Brain microvascular endothelial cell (primary cell): Measurements from ENCODE around the gene ENHO.

Source experiments
- DNase-seq: peaks from one replicate; pipeline ENCODE4 v3.0.0-alpha.2; 2020
- H3K27ac ChIP-seq: fragments of 250-450 bp; sonication (Bioruptor Pico); 2 replicates; pipeline ENCODE4 v1.5.1; 2020; ENCODE audit warnings: mild to moderate bottlenecking, moderate library complexity
- H3K27me3 ChIP-seq: fragments of 250-450 bp; sonication (Bioruptor Pico); replicated peaks from 2 replicates; pipeline ENCODE4 v1.5.1; 2020; ENCODE audit warnings: mild to moderate bottlenecking
- H3K36me3 ChIP-seq: fragments of 250-450 bp; sonication (Bioruptor Pico); replicated peaks from 2 replicates; pipeline ENCODE4 v1.5.1; 2020; ENCODE audit warnings: mild to moderate bottlenecking
- H3K4me3 ChIP-seq: 2 replicates; pipeline ENCODE4 v1.5.1; 2011; ENCODE audit warnings: low read depth, mild to moderate bottlenecking, control low read depth, low read length, moderate library complexity
- in situ Hi-C: cut with HindIII; loops from 2 replicates; pipeline ENCODE4 v1.10.0; 2017; ENCODE audit warnings: low sequenced_read_pairs, low pct_ligation_motif_present
- TF ChIP-seq, protein P1 (sequence below): IDR thresholded peaks from 2 replicates; pipeline ENCODE4 v1.5.1; 2011; ENCODE audit warnings: low read depth, mild to moderate bottlenecking, moderate library complexity, low read length, control low read depth, inconsistent platforms; ENCODE audit errors: missing control alignments

Gene ENHO

GRCh38 chr9:34551751-34552605 is 29.2 kb upstream of the ENHO start:
- H3K36me3 ChIP-seq = no peaks in the 10 kb centered on the region
- in situ Hi-C loops = no loop called here
- DNase-seq = no peak
- no peak overlapping the region for H3K4me3 ChIP-seq
- H3K27me3 ChIP-seq = peaks cover 18% of the 10 kb centered on the region
- TF ChIP-seq, protein P1, sequence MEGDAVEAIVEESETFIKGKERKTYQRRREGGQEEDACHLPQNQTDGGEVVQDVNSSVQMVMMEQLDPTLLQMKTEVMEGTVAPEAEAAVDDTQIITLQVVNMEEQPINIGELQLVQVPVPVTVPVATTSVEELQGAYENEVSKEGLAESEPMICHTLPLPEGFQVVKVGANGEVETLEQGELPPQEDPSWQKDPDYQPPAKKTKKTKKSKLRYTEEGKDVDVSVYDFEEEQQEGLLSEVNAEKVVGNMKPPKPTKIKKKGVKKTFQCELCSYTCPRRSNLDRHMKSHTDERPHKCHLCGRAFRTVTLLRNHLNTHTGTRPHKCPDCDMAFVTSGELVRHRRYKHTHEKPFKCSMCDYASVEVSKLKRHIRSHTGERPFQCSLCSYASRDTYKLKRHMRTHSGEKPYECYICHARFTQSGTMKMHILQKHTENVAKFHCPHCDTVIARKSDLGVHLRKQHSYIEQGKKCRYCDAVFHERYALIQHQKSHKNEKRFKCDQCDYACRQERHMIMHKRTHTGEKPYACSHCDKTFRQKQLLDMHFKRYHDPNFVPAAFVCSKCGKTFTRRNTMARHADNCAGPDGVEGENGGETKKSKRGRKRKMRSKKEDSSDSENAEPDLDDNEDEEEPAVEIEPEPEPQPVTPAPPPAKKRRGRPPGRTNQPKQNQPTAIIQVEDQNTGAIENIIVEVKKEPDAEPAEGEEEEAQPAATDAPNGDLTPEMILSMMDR = no peak
- H3K27ac ChIP-seq = no peak overlapping the region

- Histone ChIP-seq H3K27ac (no peak overlapping the region), H3K36me3 (no peaks in the 10 kb centered on the region), H3K27me3 (peaks cover 17% of the 10 kb centered on the region), H3K4me3 (no peak overlapping the region)
- TF ChIP-seq, protein P1 = no peak
- DNase-seq = no peak
- in situ Hi-C loops = no loop called here
Observed at GRCh38 chr9:34550681-34551270, 28.0 kb upstream of the ENHO start.

DNA sequence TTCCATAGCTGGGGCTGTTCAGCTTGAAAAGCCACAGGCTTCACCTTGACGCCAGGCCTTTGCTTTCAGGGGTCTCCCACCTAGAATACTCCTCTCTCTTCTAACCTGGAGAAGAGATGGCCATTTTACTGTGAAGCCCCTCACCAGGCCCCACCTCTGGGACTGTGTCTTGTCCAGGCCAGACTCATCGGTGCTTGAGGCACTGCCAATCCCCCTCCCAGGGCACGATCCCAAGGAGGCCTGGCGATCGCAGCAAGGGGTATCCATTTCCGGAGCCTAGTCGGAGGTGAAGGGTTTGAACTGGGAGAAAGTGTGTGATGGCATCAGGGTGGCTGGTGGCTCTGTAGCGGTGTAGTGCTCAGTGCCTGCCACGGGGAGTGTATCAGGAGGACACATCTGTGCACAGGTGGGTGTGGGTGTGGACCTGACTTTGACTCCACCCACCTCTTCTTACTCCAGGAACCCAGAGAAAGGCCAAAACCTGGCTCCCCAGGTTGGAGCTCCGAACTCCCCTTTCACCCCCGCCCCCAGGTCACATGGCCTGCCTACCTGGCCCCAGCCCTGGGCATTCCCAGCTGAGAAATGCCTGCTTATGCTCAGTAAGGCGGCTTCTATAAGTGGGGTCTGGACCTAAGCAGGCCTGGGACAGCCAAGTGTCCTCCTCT is 27.4 kb upstream of the ENHO start:
- Histone ChIP-seq H3K4me3 (no peak overlapping the region), H3K27me3 (peaks cover 17% of the 10 kb centered on the region), H3K27ac (no peak overlapping the region), H3K36me3 (no peaks in the 10 kb centered on the region)
- TF ChIP-seq, protein P1 = no peak
- DNase-seq = no peak
- in situ Hi-C loops = no loop called here

- TF ChIP-seq, protein P1 = no peak
- Histone ChIP-seq H3K27me3 (peaks cover 15% of the 10 kb centered on the region), H3K4me3 (no peak overlapping the region), H3K36me3 (no peaks in the 10 kb centered on the region), H3K27ac (no peak overlapping the region)
- DNase-seq = no peak
- in situ Hi-C loops = no loop called here
Observed at GRCh38 chr9:34549407-34549732, 26.6 kb upstream of the ENHO start.

- Histone ChIP-seq H3K27me3 (peaks cover 10% of the 10 kb centered on the region), H3K4me3 (no peak overlapping the region), H3K36me3 (no peaks in the 10 kb centered on the region), H3K27ac (no peak overlapping the region)
- TF ChIP-seq, protein P1 = peak; percentile 96
- in situ Hi-C loops = no loop called here
- DNase-seq = peak; percentile 51
Observed at GRCh38 chr9:34547960-34548611, 25.3 kb upstream of the ENHO start.
